Right atrium auricular region (tissue), 2 donors: Measurements from ENCODE around the gene TDRD7. TPM values are rescaled to one million over a fixed set of nuclear protein-coding genes. Genes with fewer than 3 reads are reported as not detected.

Experiments
- DNase-seq: peaks from one replicate; pipeline ENCODE4 v3.0.0-alpha.2; 2019; ENCODE audit warnings: low spot score
- H3K27ac ChIP-seq, 2 donors: fragments of 200-600 bp; sonication (generic); 1 replicate in 1 of 2; 2 replicates in 1 of 2; pipeline ENCODE4 v1.5.1; 2016 to 2019
- H3K27me3 ChIP-seq, 2 donors: fragments of 200-600 bp; sonication (generic); one replicate each; pipeline versions ENCODE4 v1.5.1 to v1.6.0; 2017 to 2019
- H3K36me3 ChIP-seq: fragments of 200-600 bp; sonication (generic); one replicate; pipeline ENCODE4 v1.5.1; 2016
- H3K4me1 ChIP-seq, 2 donors: fragments of 200-600 bp; sonication (generic); one replicate each; pipeline versions ENCODE4 v1.5.1 to v1.6.0; 2017 to 2019
- H3K4me3 ChIP-seq, 2 donors: fragments of 200-600 bp; sonication (generic); 1 replicate in 1 of 2; 2 replicates in 1 of 2; pipeline ENCODE4 v1.5.1; 2017 to 2019; ENCODE audit warnings: mild to moderate bottlenecking in 1 of 2, moderate library complexity in 1 of 2
- H3K9me3 ChIP-seq, 2 donors: fragments of 200-600 bp; sonication (generic); one replicate each; pipeline ENCODE4 v1.5.1; 2019
- total RNA-seq, 2 donors: library from RNA; depleted of rRNA; stranded (reverse); fragments of >200 nt; gene quantifications; one replicate each; pipeline ENCODE4 v1.1.0, GENCODE V29; 2016
- TF ChIP-seq, protein P1 (sequence below), 2 donors: fragments of 200-600 bp; sonication (generic); IDR thresholded peaks; one replicate each; pipeline ENCODE4 v1.5.1; 2019; ENCODE audit warnings: antibody characterized with exemption in 2 of 2

TDRD7 gene
- total RNA-seq, 2 donors from 2014 or later: 6.5 to 7.2 TPM

DNA sequence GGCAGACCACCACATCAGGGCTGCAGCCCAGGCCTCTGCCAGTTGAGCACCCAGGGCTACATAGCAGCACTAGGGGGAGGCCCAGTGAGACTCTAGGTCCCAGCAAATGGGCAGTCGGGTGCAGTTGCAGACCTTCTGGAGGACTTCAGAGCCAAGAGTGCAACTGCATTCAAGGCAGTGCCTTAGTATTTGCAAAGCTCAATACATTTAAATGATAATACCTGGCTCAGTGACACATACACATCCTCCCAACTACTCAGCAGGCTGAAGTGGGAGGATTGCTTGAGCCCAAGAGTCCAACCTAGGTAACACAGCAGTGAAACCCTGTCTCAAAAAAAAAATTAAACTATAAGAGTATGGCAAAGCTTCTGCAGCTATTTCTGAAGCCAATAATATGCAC lies 51.0 kb downstream of the TDRD7 start:
- no peak for DNase-seq
- Histone ChIP-seq H3K9me3 (no peaks in the 10 kb centered on the region), H3K4me3 (no peak overlapping the region), H3K36me3 (no peaks in the 10 kb centered on the region), H3K27me3 (no peaks in the 10 kb centered on the region), H3K4me1 (no peaks in the 10 kb centered on the region), H3K27ac (no peak overlapping the region)
- TF ChIP-seq, protein P1, sequence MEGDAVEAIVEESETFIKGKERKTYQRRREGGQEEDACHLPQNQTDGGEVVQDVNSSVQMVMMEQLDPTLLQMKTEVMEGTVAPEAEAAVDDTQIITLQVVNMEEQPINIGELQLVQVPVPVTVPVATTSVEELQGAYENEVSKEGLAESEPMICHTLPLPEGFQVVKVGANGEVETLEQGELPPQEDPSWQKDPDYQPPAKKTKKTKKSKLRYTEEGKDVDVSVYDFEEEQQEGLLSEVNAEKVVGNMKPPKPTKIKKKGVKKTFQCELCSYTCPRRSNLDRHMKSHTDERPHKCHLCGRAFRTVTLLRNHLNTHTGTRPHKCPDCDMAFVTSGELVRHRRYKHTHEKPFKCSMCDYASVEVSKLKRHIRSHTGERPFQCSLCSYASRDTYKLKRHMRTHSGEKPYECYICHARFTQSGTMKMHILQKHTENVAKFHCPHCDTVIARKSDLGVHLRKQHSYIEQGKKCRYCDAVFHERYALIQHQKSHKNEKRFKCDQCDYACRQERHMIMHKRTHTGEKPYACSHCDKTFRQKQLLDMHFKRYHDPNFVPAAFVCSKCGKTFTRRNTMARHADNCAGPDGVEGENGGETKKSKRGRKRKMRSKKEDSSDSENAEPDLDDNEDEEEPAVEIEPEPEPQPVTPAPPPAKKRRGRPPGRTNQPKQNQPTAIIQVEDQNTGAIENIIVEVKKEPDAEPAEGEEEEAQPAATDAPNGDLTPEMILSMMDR (IDR thresholded peaks at IDR 0.05): no peak

GRCh38 chr9:97468658-97469448 lies 57.0 kb downstream of the TDRD7 start:
- H3K4me1 ChIP-seq: peaks cover 0 to 19% of the 10 kb centered on the region in 2 donors
- DNase-seq: peak; percentile 90
- H3K27me3 ChIP-seq: no peaks in the 10 kb centered on the region
- peak overlapping the region; percentile 72 to 78 for H3K27ac ChIP-seq
- H3K4me3 ChIP-seq: no peak overlapping the region
- H3K9me3 ChIP-seq: no peaks in the 10 kb centered on the region
- H3K36me3 ChIP-seq: no peaks in the 10 kb centered on the region
- TF ChIP-seq, protein P1 (IDR thresholded peaks at IDR 0.05): peak; percentile 62 to 86

DNA sequence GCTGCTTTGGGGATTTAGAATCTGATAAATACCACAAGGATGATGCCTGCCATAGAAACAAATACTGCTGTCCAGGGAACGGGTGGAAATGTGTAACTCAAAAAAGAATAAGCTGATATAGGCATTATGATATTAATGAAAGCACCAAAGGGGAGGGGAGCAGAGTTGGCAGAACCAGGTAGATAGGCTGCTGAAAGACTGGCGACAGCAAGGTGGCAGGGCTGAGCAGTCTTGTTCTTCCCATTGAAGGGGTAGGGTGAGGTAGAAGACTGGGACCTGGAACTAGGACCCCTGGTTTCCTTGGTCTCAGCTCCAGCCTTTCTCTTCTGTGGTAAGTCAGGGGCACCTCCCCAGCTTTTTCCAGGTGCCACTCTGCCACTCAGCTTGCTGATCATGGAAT lies 58.2 kb downstream of the TDRD7 start:
- no peaks in the 10 kb centered on the region for H3K27me3 ChIP-seq
- TF ChIP-seq, protein P1 (IDR thresholded peaks at IDR 0.05): peak; percentile 27 to 66
- no peak for DNase-seq
- no peak overlapping the region for H3K4me3 ChIP-seq
- peaks cover 0 to 19% of the 10 kb centered on the region in 2 donors for H3K4me1 ChIP-seq
- H3K9me3 ChIP-seq: no peaks in the 10 kb centered on the region
- no peaks in the 10 kb centered on the region for H3K36me3 ChIP-seq
- peak overlapping the region; percentile 72 to 78 for H3K27ac ChIP-seq

- Histone ChIP-seq H3K9me3 (no peaks in the 10 kb centered on the region), H3K27ac (peak overlapping the region in 1 of 2 donors; percentile 41), H3K36me3 (no peaks in the 10 kb centered on the region), H3K4me3 (no peak overlapping the region), H3K27me3 (no peaks in the 10 kb centered on the region), H3K4me1 (peaks cover 0 to 12% of the 10 kb centered on the region in 2 donors)
- TF ChIP-seq, protein P1 (IDR thresholded peaks at IDR 0.05): no peak
- no peak for DNase-seq
These were observed 61.8 kb downstream of the TDRD7 start for GRCh38 chr9:97473717-97474116.

DNA sequence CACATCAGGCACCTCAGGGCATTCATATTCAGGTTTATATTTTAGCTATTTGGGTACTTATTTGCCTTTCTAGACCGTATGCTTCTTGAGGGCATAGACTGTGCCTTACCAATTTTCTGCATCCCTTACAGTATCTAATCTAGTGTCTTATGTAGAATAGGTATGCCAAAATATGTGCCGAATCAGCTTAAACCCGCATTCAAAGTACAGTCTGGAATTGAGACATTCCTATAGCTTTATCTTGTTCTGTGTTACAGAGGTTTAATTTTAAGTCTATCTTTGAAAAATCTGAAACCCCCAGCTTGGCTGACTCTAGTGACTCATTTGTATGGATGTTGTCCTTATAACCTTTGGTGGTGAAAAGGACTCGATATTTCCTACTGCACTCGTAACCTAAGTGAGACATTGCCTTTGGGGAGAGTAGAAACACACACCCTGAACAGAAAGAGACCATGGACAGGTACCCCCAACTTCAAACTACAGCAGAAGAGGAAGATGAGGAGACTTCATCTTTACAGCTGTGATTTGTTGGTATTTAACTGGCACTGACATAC lies 62.6 kb downstream of the TDRD7 start:
- peaks cover 0 to 8% of the 10 kb centered on the region in 2 donors for H3K4me1 ChIP-seq
- no peak for DNase-seq
- no peaks in the 10 kb centered on the region for H3K36me3 ChIP-seq
- TF ChIP-seq, protein P1 (IDR thresholded peaks at IDR 0.05): no peak
- no peaks in the 10 kb centered on the region for H3K27me3 ChIP-seq
- no peak overlapping the region for H3K4me3 ChIP-seq
- no peaks in the 10 kb centered on the region for H3K9me3 ChIP-seq
- no peak overlapping the region for H3K27ac ChIP-seq
